Measurements from ENCODE around the gene DDX5. TPM values are rescaled to one million over a fixed set of nuclear protein-coding genes. Genes with fewer than 3 reads are reported as not detected.
A peak's percentile ranks its signal among the peaks of the same experiment; 100 is the strongest.

DDX5 gene
- total and polyA plus RNA-seq, 7 experiments from 2014 or later = 781 to 2,704 (median 1,624) TPM

DNA sequence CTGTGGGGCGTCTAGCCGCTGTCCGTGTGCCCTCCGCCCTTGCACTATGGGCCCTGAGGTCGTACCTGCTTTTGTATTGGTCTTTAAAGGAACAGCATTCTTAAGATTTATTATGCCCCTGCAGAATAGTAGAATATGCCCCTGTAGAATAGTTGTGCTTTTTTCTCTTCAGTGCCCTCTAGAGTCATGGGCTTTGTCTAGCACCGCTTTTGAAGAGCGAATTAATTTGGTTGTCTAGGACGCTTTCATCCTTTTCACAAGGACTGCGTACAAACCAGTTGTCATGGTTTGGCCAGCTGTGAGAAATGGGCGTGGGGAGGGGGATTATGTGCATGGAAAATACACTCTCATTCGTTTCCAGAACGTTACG is 1.3 kb upstream of the DDX5 start:
- CTCF ChIA-PET = interaction anchor here (1.4 to 3.7 kb wide), 3 partner anchors 11 to 87 kb away, joined by 5 to 30 read pairs (median 28); partner anchors contain the start of gene POLG2

DNA sequence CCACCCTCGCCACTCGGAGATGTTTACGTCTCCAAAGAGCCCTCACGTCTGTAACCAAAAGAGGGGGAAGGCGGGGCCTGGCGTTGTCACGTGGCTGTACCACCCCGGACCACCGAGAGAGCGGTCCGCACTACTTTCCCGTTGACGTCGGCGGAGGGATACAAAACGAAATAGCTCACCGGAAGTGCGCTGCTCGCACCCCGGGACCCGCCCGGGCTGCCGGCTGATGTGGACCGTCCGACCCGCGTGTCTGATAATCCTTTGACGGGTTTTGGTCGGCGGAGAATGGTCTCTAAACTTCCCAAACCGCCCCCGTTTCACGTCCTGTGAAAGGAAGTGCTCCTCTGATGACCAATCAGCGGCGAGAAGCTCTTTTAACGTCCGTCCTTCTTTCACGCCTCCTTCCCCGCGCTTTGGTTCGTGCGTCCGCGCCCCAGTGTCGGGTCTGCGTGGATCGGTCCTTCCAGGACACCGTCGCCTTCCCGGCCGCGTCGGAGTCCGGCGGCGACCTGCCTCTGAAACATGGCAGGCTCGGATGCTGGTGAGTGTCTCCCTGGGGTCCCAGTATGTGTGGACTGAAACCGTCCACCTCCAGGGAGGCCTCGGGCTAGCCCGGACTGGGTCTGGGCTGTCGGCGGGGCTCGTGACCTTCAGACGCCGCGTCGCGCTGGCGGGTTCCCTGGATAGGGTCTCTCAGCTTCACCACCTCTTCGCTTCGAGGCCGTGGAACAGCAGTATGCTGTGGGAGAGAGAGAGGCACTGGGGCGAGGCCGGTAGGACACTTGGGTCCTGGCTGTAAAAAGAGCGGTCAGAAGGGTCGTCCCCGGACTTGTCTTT is 705 bp upstream of the DDX5 start, which contains the start of gene CEP95:
Gene CEP95 (plus strand): TSS at position 402 of the 837 bp plus-strand sequence. CDS start 121 bp downstream, at position 523.
- H3K36me3 ChIP-seq (ENCODE audit: control insufficient read depth in 2 of 3, insufficient read depth in 3 of 3, low read length in 3 of 3) = peaks cover 28 to 66% (median 38%) of the 10 kb centered on the region in 3 experiments
- Mint-ChIP-seq H3K9me3 (peaks cover 0 to 28% (median 0%) of the 10 kb centered on the region in 11 donors), H3K4me3 (peak within 1 kb of the TSS; percentile 97 to 100 (median 99)), H3K36me3 (peaks cover 18 to 73% (median 48%) of the 10 kb centered on the region in 5 donors), H3K4me1 (peaks cover 31 to 84% (median 70%) of the 10 kb centered on the region in 7 donors), H3K27me3 (peaks cover 0 to 11% (median 0%) of the 10 kb centered on the region in 5 donors), H3K27ac (peak within 1 kb of the TSS; percentile 99 to 100 (median 100))
- peak within 1 kb of the TSS; percentile 100 for H3K27ac ChIP-seq (ENCODE audit: low read depth, low read length)
- H3K9me3 ChIP-seq (ENCODE audit: control insufficient read depth in 2 of 3, low read length in 3 of 3) = no peaks in the 10 kb centered on the region
- ATAC-seq (peak; percentile 78), DNase-seq (peak in 7 of 9 donors; percentile 85 to 98 (median 97))
- no peaks in the 10 kb centered on the region for H3K27me3 ChIP-seq (ENCODE audit: control insufficient read depth in 2 of 2, insufficient read depth in 2 of 2, low read length in 2 of 2)
- intact Hi-C loops (cut with micrococcal nuclease) = loop anchor here (1.0 to 10.0 kb wide), 27 partner anchors 9 to 1054 kb away; partner anchors contain the start of genes ERN1 (in 2 of the 2), FTSJ3 (in 2 of the 2), POLG2 (in 2 of the 2) and PSMC5 (in 2 of the 2)
- CTCF ChIA-PET = interaction anchor here (1.1 to 3.7 kb wide), 5 partner anchors 10 to 142 kb away, joined by 4 to 30 read pairs (median 8); partner anchors contain the start of gene POLG2
- H3K4me3 ChIP-seq (ENCODE audit: low read length) = peak within 1 kb of the TSS; percentile 98
- POLR2A ChIA-PET = interaction anchor here (0.6 to 5.5 kb wide), 42 partner anchors 8 to 805 kb away, joined by 3 to 224 read pairs (median 5); partner anchors contain the start of genes CCDC47, DDX42, ERN1 and GNA13
- H3K4me1 ChIP-seq (ENCODE audit: control insufficient read depth in 2 of 2, insufficient read depth in 2 of 2, low read length in 2 of 2) = peaks cover 41 to 42% of the 10 kb centered on the region in 2 donors

More for the DNA sequence above, 1.3 kb upstream of the DDX5 start:
- ATAC-seq (peak; percentile 36), DNase-seq (peak in 8 of 9 donors; percentile 30 to 77 (median 70))
- POLR2A ChIA-PET = interaction anchor here (0.6 to 5.5 kb wide), 37 partner anchors 8 to 1787 kb away, joined by 3 to 224 read pairs (median 5); partner anchors contain the start of genes CCDC47, DDX42, ERN1 and GNA13
- Histone ChIP-seq H3K4me1 (ENCODE audit: control insufficient read depth in 2 of 2, insufficient read depth in 2 of 2, low read length in 2 of 2) (peaks cover 36 to 38% of the 10 kb centered on the region in 2 donors), H3K9me3 (ENCODE audit: control insufficient read depth in 2 of 3, low read length in 3 of 3) (no peaks in the 10 kb centered on the region), H3K27me3 (ENCODE audit: control insufficient read depth in 2 of 2, insufficient read depth in 2 of 2, low read length in 2 of 2) (no peaks in the 10 kb centered on the region), H3K4me3 (ENCODE audit: low read length) (peak overlapping the region; percentile 98), H3K27ac (ENCODE audit: low read depth, low read length) (peak overlapping the region; percentile 100), H3K36me3 (ENCODE audit: control insufficient read depth in 2 of 3, insufficient read depth in 3 of 3, low read length in 3 of 3) (peaks cover 22 to 65% (median 32%) of the 10 kb centered on the region in 3 experiments)
- peaks cover 0 to 11% (median 0%) of the 10 kb centered on the region in 5 donors for H3K27me3 Mint-ChIP-seq
- peaks cover 28 to 81% (median 69%) of the 10 kb centered on the region in 7 donors for H3K4me1 Mint-ChIP-seq
- H3K4me3 Mint-ChIP-seq = peak overlapping the region; percentile 97 to 100 (median 99)
- intact Hi-C loops (cut with micrococcal nuclease) = loop anchor here (1.0 to 10.0 kb wide), 15 partner anchors 15 to 1053 kb away; partner anchors contain the start of genes AXIN2 (in 1 of the 2), DCAF7 (in 1 of the 2), FTSJ3 (in 1 of the 2) and GNA13 (in 1 of the 2)
- peaks cover 18 to 71% (median 44%) of the 10 kb centered on the region in 5 donors for H3K36me3 Mint-ChIP-seq
- H3K27ac Mint-ChIP-seq = peak overlapping the region; percentile 99 to 100 (median 100)
- H3K9me3 Mint-ChIP-seq = peaks cover 0 to 25% (median 0%) of the 10 kb centered on the region in 11 donors

DNA sequence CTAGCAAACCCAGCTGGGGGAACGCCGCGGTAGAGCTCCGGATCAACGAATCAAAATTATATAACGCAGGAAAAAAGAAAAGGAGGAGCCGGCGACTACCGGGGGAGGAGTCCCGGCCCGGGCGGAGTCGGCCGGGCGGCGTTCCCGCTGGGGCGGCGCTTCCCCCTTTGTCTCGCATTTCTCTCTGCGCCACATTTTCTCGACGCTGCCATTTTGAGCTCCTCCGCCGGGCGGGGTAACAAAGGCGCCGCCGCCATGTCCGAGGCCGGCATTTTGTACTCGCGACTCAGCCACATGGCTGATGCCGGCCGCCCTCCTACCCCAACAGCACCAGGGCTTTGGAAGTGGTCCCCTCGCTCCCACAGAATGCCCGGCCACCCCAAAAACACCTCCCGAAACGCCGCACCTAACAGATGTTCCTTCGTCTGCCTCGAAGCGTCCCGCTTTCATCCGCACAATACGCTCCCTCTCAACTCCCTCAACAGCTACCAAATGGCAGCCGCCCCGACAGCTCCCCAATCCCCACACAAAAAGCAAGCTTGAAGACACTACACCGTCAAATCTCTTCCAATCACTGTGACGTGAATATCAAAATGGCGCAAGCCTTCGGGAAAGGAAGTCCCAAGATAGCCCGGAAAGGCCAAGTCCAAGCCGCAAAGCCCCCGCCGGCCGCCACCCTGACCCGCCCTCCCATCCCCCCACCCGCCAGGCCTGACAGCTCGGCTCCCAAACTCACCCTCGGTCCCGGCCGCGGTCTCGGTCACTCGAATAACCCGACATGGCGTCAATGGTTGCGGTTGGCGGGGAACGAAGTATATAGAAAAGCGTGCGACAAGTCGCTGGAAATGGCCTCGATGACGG is 519 bp downstream of the DDX5 start:
- ATAC-seq (peak; percentile 37), DNase-seq (peak; percentile 77 to 95 (median 91))
- no peaks in the 10 kb centered on the region for H3K27me3 ChIP-seq (ENCODE audit: control insufficient read depth in 2 of 2, insufficient read depth in 2 of 2, low read length in 2 of 2)
- H3K36me3 ChIP-seq (ENCODE audit: control insufficient read depth in 2 of 3, insufficient read depth in 3 of 3, low read length in 3 of 3) = peaks cover 40 to 76% (median 50%) of the 10 kb centered on the region in 3 experiments
- Mint-ChIP-seq H3K4me1 (peaks cover 33 to 84% (median 75%) of the 10 kb centered on the region in 7 donors), H3K4me3 (peak overlapping the region; percentile 97 to 100 (median 99)), H3K27me3 (peaks cover 0 to 11% (median 0%) of the 10 kb centered on the region in 5 donors), H3K27ac (peak overlapping the region; percentile 99 to 100 (median 100)), H3K36me3 (peaks cover 14 to 74% (median 54%) of the 10 kb centered on the region in 5 donors), H3K9me3 (peaks cover 0 to 31% (median 0%) of the 10 kb centered on the region in 11 donors)
- H3K9me3 ChIP-seq (ENCODE audit: control insufficient read depth in 2 of 3, low read length in 3 of 3) = no peaks in the 10 kb centered on the region
- ChIA-PET POLR2A (interaction anchor here (0.6 to 5.5 kb wide), 59 partner anchors 9 to 1750 kb away, joined by 3 to 224 read pairs (median 4); partner anchors contain the start of genes CCDC47, DDX42, ERN1 and ICAM2), CTCF (interaction anchor here (0.6 to 3.7 kb wide), 9 partner anchors 9 to 763 kb away, joined by 3 to 30 read pairs (median 4); partner anchors contain the start of genes CCDC47 and POLG2)
- peak overlapping the region; percentile 100 for H3K27ac ChIP-seq (ENCODE audit: low read depth, low read length)
- intact Hi-C loops (cut with micrococcal nuclease) = loop anchor here (1.0 to 10.0 kb wide), 26 partner anchors 8 to 1055 kb away; partner anchors contain the start of genes ERN1 (in 2 of the 2), FTSJ3 (in 2 of the 2), POLG2 (in 2 of the 2) and PSMC5 (in 2 of the 2)
- H3K4me3 ChIP-seq (ENCODE audit: low read length) = peak overlapping the region; percentile 98
- peaks cover 41 to 50% of the 10 kb centered on the region in 2 donors for H3K4me1 ChIP-seq (ENCODE audit: control insufficient read depth in 2 of 2, insufficient read depth in 2 of 2, low read length in 2 of 2)

DNA sequence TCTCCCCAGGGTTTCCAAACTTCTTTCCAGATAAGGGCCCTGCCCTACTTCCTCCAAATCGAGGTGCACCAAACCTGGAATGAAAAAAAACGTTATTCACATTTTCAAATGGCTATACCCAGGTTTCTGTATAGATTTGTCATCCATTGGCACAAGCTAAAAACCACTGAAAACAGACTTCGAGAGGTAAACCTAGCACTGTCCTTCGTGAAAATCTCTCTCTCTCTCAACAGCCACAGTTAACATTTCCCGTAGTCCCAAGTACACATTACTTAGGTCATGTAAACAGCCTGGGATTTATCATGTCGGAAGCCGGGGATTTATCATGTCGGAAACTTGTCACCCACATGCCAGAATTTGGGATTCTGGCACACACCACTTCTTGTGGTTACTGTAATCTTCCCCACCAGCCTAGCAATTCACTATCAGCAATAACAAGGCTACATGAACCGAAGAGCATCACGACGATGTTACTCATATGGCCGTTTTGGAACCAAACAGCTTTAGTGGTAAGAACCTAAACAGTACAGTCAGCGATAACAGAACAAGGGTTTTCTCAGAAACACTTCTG is 1.2 kb downstream of the DDX5 start:
- peaks cover 46 to 76% (median 53%) of the 10 kb centered on the region in 3 experiments for H3K36me3 ChIP-seq (ENCODE audit: control insufficient read depth in 2 of 3, insufficient read depth in 3 of 3, low read length in 3 of 3)
- POLR2A ChIA-PET = interaction anchor here (0.6 to 5.5 kb wide), 52 partner anchors 8 to 1751 kb away, joined by 3 to 224 read pairs (median 4); partner anchors contain the start of genes CCDC47, DDX42, ERN1 and ICAM2
- peaks cover 41 to 53% of the 10 kb centered on the region in 2 donors for H3K4me1 ChIP-seq (ENCODE audit: control insufficient read depth in 2 of 2, insufficient read depth in 2 of 2, low read length in 2 of 2)
- Mint-ChIP-seq H3K4me3 (peak overlapping the region; percentile 97 to 100 (median 99)), H3K9me3 (peaks cover 0 to 34% (median 0%) of the 10 kb centered on the region in 11 donors), H3K27ac (peak overlapping the region; percentile 99 to 100 (median 100)), H3K27me3 (peaks cover 0 to 11% (median 0%) of the 10 kb centered on the region in 5 donors), H3K4me1 (peaks cover 33 to 85% (median 77%) of the 10 kb centered on the region in 7 donors), H3K36me3 (peaks cover 14 to 74% (median 58%) of the 10 kb centered on the region in 5 donors)
- DNase-seq (peak in 1 of 9 donors; percentile 35), ATAC-seq (no peak)
- H3K9me3 ChIP-seq (ENCODE audit: control insufficient read depth in 2 of 3, low read length in 3 of 3) = no peaks in the 10 kb centered on the region
- CTCF ChIA-PET = interaction anchor here (0.8 to 3.7 kb wide), 7 partner anchors 8 to 731 kb away, joined by 3 to 30 read pairs (median 4); partner anchors contain the start of genes CCDC47 and POLG2
- H3K27me3 ChIP-seq (ENCODE audit: control insufficient read depth in 2 of 2, insufficient read depth in 2 of 2, low read length in 2 of 2) = no peaks in the 10 kb centered on the region
- peak overlapping the region; percentile 100 for H3K27ac ChIP-seq (ENCODE audit: low read depth, low read length)
- intact Hi-C loops (cut with micrococcal nuclease) = loop anchor here (5.0 to 10.0 kb wide), 7 partner anchors 97 to 678 kb away; partner anchors contain the start of genes FTSJ3 (in 1 of the 2), GNA13 (in 1 of the 2), LRRC37A3 (in 1 of the 2) and PSMC5 (in 1 of the 2)
- H3K4me3 ChIP-seq (ENCODE audit: low read length) = peak overlapping the region; percentile 98
